Measurements from ENCODE around the gene TEKT1. TPM values are rescaled to one million over a fixed set of nuclear protein-coding genes. Genes with fewer than 3 reads are reported as not detected.
"Not testable (repeated sequence)": the region's sequence is repeated elsewhere in the genome, so short reads cannot be mapped to it uniquely, and the experiment has no call there.

The TEKT1 gene
- total RNA-seq (2014; rRNA removed; shearing (Covaris generic)): not detected in 2 replicates
- total RNA-seq (2022): not detected in 2 replicates
- not detected for Bru-seq, nascent RNA
- not detected for BruChase-seq, experiment 1, labeled RNA remaining after a 6-hour chase
- BruChase-seq, experiment 2, labeled RNA remaining after a 2-hour chase: percentile 4 among the genes with signal in this experiment
- long read RNA-seq: 0 reads

DNA sequence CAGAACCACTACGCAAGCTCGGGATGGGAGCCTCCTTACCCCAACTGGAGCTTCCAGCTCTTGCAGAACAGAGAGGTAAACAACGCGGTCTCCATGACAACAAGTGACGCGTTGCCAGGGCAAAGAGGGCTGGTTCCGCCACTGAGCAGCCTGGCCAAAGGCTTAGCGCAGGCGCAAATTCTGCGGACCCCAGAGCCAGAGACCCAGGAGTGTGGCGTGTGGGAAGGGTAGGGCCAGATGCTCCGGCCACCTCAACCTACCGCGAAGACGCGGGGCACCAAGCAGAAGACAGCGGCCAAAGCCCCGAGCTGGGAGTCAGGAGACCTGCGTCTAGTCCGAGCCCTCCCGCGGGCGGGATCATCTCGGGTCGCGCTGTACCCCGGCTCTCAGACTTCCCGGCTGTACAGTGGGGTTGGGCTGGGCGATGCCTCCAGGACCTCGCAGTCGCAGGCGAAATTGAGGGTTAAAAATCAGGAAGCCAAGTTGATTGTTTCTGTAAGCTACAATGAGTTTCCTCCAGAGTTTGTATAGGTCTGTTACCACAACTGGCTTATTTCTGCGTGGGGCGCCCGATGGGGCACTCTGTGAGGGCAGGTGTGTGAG, at the start of gene TEKT1:
Gene TEKT1, minus strand, starts transcription at position 69 of the 603 bp plus-strand sequence. CDS start 1,353 bp downstream, outside the sequence.
- Histone ChIP-seq H2AFZ (ENCODE audit: low read length) (no peak within 1 kb of the TSS), H3K9me3 (ENCODE audit: low read length) (no peaks in the 10 kb centered on the region), H3K9me2 (ENCODE audit: insufficient read depth, low read length) (no peaks in the 10 kb centered on the region), H3K4me2 (ENCODE audit: low read length) (no peak within 1 kb of the TSS), H3K36me3 (ENCODE audit: insufficient read depth, low read length) (no peaks in the 10 kb centered on the region), H3K4me1 (ENCODE audit: insufficient read depth, low read length, poor library complexity, severe bottlenecking) (no peaks in the 10 kb centered on the region), H3K79me2 (ENCODE audit: insufficient read depth, low read depth, low read length) (no peaks in the 10 kb centered on the region), H3K27ac (ENCODE audit: low read depth, low read length, poor library complexity, severe bottlenecking) (no peak within 1 kb of the TSS), H4K20me1 (ENCODE audit: insufficient read depth, low read length) (no peaks in the 10 kb centered on the region), H3K4me3 (ENCODE audit: low read depth, low read length, poor library complexity, severe bottlenecking) (no peak within 1 kb of the TSS)
- intact Hi-C loops (cut with micrococcal nuclease; ENCODE audit: unreplicated experiment): no loop called here
- POLR2A ChIA-PET: no interaction called here
- BruUV-seq (replicated peaks): no TSS peak
- DNase-seq (ENCODE audit: low spot score): no peak
- TF ChIP-seq, protein P1, sequence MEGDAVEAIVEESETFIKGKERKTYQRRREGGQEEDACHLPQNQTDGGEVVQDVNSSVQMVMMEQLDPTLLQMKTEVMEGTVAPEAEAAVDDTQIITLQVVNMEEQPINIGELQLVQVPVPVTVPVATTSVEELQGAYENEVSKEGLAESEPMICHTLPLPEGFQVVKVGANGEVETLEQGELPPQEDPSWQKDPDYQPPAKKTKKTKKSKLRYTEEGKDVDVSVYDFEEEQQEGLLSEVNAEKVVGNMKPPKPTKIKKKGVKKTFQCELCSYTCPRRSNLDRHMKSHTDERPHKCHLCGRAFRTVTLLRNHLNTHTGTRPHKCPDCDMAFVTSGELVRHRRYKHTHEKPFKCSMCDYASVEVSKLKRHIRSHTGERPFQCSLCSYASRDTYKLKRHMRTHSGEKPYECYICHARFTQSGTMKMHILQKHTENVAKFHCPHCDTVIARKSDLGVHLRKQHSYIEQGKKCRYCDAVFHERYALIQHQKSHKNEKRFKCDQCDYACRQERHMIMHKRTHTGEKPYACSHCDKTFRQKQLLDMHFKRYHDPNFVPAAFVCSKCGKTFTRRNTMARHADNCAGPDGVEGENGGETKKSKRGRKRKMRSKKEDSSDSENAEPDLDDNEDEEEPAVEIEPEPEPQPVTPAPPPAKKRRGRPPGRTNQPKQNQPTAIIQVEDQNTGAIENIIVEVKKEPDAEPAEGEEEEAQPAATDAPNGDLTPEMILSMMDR (conservative IDR thresholded peaks at IDR 0.05; ENCODE audit: low read length): no peak
- TF ChIP-seq EZH2phosphoT487 (IDR thresholded peaks at IDR 0.05; ENCODE audit: borderline replicate concordance, low read depth, low read length): no peak
- CTCF ChIA-PET (ENCODE audit: unreplicated experiment): interaction anchor here (0.5 kb wide), 1 partner anchor 64 kb away, joined by 4 read pairs; no protein-coding TSS in a partner anchor

DNA sequence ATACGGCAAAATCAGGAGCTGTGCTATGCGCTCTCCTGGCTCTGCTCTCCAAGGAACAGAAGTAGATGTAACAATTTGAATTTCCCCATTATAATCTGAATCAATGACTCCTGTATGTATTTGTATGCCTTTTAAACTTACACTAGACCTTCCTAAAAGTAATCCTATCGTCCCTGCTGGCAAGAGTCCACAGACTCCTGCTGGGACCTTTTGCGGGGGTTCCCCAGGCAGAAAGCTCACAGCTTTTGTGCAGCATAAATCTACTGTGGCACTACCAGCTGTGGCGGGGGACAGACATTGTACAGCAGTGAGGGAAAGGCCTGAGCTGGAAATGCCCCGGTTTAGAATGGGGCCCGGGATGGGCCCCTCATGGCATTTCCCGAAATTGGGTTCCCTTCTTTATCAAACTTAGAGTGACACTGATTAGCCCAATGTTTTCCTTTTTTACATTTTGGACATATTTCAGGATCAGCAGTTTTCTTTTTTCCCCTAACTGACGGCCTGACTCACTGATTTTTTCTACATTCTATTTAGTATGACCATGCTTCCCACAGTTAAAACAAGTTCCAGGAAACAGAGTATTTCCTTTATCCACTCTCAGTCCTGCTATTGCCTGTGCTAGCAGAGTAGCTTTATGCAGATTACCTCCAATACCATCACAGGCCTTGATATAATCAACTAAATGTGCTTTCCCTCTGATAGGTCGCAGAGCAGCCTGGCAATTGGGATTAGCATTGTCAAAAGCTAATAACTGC, 47.9 kb upstream of the TEKT1 start:
- intact Hi-C loops (cut with micrococcal nuclease; ENCODE audit: unreplicated experiment); CTCF ChIA-PET (ENCODE audit: unreplicated experiment); BruUV-seq (replicated peaks); H3K27ac ChIP-seq (ENCODE audit: low read depth, low read length, poor library complexity, severe bottlenecking); H3K4me2 ChIP-seq (ENCODE audit: low read length); H3K9me2 ChIP-seq (ENCODE audit: insufficient read depth, low read length); H2AFZ ChIP-seq (ENCODE audit: low read length); DNase-seq (ENCODE audit: low spot score); H3K4me1 ChIP-seq (ENCODE audit: insufficient read depth, low read length, poor library complexity, severe bottlenecking); H3K79me2 ChIP-seq (ENCODE audit: insufficient read depth, low read depth, low read length); H4K20me1 ChIP-seq (ENCODE audit: insufficient read depth, low read length); H3K4me3 ChIP-seq (ENCODE audit: low read depth, low read length, poor library complexity, severe bottlenecking); H3K9me3 ChIP-seq (ENCODE audit: low read length); H3K36me3 ChIP-seq (ENCODE audit: insufficient read depth, low read length): not testable (repeated sequence)
- POLR2A ChIA-PET: interaction anchor here (0.8 kb wide), 1 partner anchor 128 kb away, joined by 3 read pairs; no protein-coding TSS in a partner anchor

DNA sequence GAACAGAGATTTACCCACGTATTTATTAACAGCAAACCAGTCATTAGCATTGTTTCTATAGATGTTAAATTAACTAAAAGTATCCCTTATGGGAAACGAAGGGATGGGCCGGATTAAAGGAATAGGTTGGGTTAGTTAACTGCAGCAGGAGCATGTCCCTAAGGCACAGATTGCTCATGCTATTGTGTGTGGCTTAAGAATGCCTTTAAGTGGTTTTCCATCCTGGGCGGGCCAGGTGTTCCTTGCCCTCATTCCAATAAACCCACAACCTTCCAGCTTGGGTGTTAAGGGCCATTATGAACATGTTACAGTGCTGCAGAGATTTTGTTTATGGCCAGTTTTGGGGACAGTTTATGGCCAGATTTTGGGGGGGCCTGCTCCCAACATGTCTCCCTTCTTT, 43.7 kb upstream of the TEKT1 start:
- DNase-seq (ENCODE audit: low spot score); H3K4me2 ChIP-seq (ENCODE audit: low read length); H4K20me1 ChIP-seq (ENCODE audit: insufficient read depth, low read length); H3K27ac ChIP-seq (ENCODE audit: low read depth, low read length, poor library complexity, severe bottlenecking); H2AFZ ChIP-seq (ENCODE audit: low read length); H3K4me3 ChIP-seq (ENCODE audit: low read depth, low read length, poor library complexity, severe bottlenecking); H3K4me1 ChIP-seq (ENCODE audit: insufficient read depth, low read length, poor library complexity, severe bottlenecking); CTCF ChIA-PET (ENCODE audit: unreplicated experiment); H3K79me2 ChIP-seq (ENCODE audit: insufficient read depth, low read depth, low read length); POLR2A ChIA-PET; BruUV-seq (replicated peaks); H3K9me2 ChIP-seq (ENCODE audit: insufficient read depth, low read length); intact Hi-C loops (cut with micrococcal nuclease; ENCODE audit: unreplicated experiment); H3K9me3 ChIP-seq (ENCODE audit: low read length); H3K36me3 ChIP-seq (ENCODE audit: insufficient read depth, low read length): not testable (repeated sequence)

Measured in OCI-LY7 (cell line).